Activated T-cell treated with anti-CD3 and anti-CD28 coated beads, Interleukin-2, amount 50 U/mL, for 1 hour (primary cell): ENCODE measurements around the gene RHBDL2.
A peak's percentile ranks its signal among the peaks of the same experiment; 100 is the strongest.
"Not testable (repeated sequence)": the region's sequence is repeated elsewhere in the genome, so short reads cannot be mapped to it uniquely, and the experiment has no call there.

Source experiments
- DNase-seq: peaks from one replicate; pipeline ENCODE4 v3.0.0-alpha.2; 2020

Gene RHBDL2, protein sequence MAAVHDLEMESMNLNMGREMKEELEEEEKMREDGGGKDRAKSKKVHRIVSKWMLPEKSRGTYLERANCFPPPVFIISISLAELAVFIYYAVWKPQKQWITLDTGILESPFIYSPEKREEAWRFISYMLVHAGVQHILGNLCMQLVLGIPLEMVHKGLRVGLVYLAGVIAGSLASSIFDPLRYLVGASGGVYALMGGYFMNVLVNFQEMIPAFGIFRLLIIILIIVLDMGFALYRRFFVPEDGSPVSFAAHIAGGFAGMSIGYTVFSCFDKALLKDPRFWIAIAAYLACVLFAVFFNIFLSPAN

DNA sequence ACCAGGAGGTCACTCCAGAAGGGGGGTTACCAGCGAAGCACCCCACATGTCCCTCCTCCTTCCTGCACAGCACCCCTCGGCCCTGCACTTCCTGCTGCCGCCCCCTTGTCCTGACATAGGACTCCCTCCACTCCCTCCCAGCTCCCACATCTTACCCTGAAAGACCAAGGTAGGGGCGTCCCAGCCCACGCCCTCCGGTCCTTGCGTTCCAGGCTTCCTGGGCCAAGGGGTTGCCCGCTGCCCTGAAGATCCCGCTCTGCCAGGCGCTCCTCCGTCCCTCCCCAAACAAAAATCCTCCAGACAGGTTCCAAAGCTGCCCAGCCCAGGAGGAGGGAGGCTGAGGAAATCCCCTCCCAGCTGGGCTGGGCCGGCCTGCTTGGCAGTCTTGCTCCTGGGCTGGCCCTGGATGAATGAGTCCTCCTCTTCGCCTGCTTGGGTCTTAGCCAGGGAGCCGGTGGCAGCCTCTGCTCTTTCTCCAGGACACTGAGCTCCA, at the start of gene RHBDL2:
RHBDL2 (minus strand) TSS at position 304 of the 493 bp plus-strand sequence. CDS start 22,618 bp downstream, outside the sequence.
- no peak for DNase-seq

DNA sequence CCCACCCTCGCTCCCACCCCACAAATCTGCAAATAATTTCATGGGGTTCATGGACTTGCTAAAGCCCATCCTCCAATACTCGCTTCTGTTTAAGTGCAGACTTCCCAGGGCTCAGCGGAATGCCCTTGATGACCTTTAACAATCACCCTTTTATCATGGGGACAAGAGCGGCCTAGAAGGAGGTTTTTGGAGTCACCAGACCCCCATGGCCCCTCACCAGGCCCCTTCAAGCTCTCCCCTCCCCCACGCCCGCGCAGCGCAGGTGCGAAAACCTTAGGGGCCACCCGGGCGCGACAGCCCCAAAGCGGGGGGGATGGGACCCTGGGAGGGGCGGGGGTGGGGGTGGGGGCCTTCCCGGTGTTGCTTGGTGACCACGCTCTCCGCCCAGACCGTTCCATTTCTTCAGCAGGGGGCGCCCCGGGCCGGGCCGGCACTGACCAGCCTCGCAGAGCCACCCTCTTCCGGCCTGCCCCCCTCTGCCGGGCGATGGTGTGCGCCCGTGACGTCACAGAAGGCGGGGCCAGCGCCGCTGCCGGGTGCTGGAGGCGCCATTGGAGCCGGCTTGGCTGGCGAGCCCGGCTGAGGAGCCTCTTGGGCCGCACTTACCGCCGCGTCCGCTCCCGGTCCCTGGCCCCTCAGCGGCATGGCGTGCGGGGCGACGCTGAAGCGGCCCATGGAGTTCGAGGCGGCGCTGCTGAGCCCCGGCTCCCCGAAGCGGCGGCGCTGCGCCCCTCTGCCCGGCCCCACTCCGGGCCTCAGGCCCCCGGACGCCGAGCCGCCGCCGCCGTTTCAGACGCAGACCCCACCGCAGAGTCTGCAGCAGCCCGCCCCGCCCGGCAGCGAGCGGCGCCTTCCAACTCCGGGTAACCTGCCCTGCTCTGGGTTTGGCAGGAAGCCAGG, 49.4 kb upstream of the RHBDL2 start, which contains the start of gene AKIRIN1:
AKIRIN1 (plus strand) TSS at position 539 of the 900 bp plus-strand sequence; CDS start at position 644, 105 bp downstream.
- DNase-seq = peak; percentile 97

DNA sequence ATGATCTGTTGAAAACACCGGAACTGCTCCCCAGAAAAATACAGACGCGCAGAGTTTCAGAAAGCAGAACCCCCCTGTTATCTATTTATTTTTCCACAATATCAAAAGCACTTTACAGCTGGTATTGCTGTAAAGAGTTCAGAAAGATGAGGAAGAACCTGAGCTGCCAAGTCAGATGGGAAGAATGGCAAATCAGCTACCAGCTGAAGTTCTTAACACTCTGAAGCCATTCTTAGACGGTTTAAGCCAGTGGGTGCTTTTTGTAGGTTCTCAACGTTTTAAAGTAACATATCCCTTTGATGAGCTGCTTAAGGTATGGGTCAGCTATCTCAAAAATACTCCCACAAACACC, 48.7 kb upstream of the RHBDL2 start:
- no peak for DNase-seq

DNA sequence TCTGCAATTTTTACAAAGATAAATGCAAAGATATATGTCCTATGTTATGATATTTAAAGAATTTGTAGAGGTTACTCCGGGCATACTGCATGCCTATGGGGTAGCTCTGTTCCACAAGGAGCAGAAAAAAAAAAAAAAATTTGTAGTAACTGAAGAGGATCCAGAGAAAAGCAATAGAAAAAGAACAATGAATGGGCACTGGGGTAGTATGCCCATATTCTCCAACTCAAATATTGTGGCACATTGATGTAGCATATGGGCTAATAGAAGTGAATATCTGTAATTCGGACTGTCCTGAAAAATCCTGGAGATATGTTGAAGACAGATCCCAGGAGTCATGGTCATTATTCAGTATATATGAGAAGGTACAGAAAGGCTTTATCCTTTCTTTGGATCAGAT, 48.3 kb upstream of the RHBDL2 start:
- no peak for DNase-seq

DNA sequence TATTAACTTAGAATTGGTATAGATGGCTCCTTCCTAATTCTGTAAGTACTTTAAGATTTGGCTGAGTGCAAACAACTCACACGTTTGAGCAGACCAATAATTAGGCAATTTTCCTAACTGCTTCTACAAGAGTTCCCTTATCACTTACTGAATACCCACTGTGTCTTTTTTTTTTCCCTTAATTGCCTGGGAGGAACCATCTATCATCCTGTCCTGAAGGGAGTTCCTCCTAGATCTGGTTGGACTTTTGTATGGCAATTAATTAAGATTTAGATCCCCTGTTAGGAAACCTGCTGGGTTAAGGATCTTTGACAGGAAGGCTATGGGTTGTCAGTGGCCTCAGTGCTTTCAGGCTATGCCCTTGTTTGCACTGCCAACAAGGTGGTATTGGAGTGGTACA, 37.8 kb upstream of the RHBDL2 start:
- DNase-seq = not testable (repeated sequence)

DNA sequence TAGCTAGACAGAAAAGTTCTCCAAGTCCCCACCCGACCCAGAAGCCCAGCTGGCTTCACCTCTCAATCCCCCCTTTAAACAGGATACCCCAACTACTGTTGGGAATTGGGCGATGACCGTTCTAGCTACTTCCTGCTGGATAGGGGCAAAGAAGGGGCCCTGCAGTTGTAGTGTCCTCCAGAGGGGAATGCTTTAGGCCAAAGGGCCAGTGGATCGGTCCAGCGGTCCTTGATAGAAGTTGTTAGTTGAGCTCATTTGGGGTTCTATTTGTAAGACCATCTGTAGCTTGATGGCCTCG, 36.6 kb upstream of the RHBDL2 start:
- peak; percentile 30 for DNase-seq

DNA sequence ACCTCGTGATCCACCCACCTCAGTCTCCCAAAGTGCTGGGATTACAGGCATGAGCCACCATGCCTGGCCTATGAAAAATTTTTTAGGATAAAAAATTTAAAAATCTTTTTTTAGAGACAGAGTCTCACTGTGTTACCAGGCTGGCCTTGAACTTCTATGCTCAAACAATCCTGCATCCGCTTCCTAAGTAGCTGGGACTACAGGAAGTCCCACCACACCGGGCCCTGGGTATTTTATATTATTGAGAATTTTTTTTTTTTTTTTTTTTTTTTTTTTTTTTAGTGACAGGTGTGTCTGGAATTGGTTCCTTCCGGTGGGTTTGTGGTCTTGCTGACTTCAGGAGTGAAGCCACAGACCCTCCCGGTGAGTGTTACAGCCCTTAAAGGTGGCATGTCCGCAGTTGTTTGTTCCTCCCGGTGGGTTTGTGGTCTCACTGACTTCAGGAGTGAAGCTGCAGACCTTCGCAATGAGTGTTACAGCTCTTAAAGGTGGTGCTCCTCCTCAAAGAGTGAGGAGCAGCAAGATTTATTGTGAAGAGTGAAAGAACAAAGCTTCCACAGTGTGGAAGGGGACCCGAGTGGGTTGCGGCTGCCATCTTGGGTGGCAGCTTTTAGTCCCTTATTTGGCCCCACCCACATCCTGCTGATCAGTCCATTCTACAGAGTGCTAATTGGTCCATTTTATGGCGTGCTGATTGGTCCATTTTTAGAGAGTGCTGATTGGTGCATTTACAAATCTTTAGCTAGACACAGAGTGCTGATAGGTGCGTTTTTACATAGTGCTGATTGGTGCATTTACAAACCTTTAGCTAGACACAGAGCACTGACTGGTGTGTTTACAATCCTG, 36.0 kb upstream of the RHBDL2 start:
- DNase-seq = peak; percentile 73

DNA sequence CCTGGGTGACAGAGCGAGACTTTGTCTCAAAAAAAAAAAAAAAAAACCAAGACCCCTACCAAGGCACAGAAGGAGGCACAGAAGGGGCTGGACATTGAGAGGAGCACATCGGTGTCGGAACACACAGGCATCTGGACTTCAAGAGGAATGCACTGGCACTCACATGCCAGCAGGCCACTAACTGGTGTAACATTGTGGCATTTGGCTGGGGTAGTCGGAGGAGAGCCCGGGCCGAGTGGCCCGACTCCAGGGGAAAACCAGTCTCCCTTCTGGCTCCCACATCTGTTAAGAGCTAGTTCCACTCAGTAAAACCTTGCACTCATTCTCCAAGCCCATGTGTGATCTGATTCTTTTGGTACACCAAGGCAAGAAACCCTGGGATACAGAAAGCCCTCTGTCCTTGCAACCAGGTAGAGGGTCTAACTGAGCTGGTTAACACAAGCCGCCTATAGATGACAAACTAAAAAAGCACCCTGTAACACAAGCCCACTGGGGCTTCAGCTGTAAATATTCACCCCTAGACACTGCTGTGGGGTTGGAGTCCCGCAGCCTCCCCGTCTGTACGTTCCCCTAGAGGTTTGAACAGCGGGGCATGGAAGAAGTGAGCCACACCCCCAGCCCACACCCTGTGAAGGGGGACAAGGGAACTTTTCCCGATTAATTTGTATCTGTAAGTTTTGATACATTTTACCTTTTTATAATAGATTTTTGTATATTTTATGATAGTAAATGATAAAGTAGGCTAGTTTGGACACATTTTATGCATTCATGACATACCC, 32.2 kb upstream of the RHBDL2 start:
- no peak for DNase-seq

DNA sequence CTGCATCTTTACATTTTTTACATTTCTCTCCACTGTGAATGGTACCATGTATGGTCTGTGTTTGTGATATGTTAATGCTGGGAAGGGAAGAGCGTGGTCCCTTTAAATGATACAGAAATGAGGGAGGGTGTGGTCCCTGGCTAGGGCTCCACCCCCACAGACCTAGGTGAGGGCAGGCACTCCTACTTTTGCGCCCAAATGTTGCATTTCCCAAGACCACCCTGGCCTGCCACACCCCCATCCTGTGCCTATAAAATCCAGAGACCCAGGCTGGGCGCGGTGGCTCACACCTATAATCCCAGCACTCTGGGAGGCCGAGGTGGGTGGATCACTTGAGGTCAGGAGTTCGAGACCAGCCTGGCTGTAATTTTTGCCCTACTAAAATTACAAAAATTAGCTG, 31.5 kb upstream of the RHBDL2 start:
- DNase-seq = not testable (repeated sequence)

DNA sequence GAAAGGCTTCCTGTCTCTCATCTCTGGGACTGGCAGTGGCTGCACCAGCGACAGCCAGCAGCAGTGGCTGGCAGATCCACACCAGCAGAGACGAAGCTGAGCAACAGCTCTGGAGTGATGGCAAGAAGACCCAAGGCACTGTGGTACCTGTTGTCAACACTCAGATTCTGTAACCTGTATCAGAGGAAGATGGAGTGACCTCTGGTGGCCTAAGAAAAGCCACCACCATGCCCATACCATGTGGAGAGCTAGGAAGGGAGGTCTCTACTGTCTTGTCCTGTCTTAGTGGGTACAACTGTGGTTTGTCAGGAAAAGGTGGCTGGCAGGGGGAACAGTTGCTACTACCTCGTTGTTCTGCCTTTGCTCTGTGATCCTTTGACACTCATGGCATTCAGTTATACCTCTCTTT, 22.5 kb upstream of the RHBDL2 start:
- peak; percentile 20 for DNase-seq

DNA sequence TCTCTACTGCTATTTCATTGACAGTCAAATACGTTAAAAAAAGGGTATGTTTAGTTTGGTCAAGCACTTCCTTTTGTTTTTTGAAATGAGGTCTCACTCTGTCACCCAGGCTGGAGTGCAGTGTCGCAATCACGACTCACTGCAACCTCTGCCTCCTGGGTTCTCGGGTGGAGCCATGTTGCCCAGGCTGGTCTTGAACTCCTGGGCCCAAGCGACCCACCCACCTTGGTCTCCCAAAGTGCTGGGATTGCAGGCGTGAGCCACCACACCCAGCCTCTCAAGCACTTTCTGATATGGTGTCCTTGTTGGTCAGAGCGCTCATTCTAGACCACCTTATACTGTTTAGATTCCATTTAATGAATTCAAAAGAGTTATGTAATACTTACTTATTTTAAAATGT, 20.9 kb upstream of the RHBDL2 start:
- no peak for DNase-seq

DNA sequence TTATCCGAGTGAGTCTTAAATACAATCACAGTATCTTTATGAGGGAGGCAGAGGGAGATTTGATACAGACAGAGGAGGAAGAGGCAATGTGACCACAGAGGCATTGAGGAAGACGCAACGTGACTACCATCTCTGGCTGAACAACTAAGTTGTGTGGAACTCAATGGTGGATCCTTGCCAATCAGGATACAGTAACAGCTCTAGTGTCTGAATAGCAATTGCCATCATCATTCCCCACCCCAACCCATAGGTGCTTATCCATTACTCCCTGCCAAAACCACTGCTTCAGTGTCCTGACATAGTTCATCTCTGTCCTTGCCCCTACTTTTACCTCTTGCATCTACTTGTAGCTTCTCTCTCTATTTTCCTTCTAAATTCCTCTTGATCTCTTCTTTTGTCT, 20.5 kb upstream of the RHBDL2 start:
- DNase-seq = no peak

DNA sequence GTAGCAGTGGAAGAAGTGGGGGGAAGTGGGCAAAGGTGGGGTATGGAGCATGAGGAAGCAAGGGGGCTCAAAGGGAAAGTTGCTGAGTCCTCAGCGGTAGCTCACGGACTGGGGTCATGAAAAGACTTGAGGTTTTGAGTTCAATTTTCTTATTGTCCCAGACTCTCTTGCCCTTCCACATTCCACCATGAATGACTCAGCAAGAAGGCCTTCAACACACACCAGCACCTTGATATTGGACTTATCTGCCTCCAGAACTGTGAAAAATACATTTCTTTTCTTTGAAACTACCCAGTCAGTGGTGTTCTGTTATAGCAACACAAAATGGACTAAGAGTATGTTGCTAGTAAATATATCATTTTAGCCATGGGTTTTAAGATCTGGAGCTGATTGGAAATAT, 17.3 kb upstream of the RHBDL2 start:
- no peak for DNase-seq

DNA sequence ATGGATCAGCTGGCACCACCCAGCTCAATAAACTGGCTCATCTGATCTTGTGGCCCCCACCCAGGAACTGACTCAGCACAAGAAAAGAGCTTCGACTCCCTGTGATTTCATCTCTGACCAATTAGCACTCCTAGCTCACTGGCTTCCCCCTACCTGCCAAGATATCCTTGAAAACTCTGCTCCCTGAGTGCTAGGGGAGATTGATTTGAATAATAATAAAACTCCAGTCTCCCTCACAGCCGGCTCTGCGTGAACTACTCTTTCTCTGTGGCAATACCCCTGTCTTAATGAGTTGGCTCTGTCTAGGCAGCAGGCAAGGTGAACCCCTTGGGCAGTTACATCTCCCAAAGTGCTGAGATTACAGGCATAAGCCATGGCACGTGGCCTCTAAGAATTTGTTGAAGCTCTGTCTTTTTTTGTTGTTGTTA, 11.8 kb upstream of the RHBDL2 start:
- no peak for DNase-seq

DNA sequence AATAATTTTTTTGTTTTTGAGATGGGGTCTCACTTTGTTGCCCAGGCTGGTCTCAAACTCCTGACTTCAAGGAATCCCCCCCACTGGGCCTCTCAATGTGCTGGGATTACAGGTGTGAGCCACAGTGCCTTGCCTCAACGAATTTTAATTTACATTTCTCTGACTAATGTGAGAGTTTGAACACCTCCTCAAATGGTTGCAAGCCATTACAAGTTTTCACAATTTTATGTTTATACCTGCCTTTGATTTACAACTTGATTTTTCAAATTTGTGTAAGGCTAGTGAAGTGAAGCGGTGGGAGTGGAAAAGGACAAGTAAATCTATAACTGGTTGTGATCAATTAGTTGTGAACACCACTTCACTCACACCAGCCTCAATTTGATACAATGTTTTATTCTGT, 8.9 kb upstream of the RHBDL2 start:
- no peak for DNase-seq

DNA sequence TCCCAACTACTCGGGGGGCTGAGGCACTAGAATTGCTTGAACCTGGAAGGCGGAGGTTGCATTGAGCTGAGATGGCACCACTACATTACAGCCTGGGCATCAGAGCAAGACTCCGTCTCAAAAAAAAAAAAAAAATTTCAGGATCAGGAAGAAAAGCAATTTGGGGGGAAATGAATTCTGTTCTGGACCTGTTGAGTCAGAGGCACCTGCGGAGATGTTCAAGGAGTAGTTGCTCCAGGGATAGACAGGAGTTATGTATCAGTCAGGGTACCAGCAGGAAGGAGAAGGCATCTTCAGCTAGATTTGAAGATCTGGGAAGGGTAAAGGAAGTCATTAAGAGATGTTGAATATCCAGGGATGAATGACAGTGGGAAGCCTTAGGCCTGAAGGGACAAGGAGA, 2.9 kb upstream of the RHBDL2 start:
- DNase-seq = no peak

DNA sequence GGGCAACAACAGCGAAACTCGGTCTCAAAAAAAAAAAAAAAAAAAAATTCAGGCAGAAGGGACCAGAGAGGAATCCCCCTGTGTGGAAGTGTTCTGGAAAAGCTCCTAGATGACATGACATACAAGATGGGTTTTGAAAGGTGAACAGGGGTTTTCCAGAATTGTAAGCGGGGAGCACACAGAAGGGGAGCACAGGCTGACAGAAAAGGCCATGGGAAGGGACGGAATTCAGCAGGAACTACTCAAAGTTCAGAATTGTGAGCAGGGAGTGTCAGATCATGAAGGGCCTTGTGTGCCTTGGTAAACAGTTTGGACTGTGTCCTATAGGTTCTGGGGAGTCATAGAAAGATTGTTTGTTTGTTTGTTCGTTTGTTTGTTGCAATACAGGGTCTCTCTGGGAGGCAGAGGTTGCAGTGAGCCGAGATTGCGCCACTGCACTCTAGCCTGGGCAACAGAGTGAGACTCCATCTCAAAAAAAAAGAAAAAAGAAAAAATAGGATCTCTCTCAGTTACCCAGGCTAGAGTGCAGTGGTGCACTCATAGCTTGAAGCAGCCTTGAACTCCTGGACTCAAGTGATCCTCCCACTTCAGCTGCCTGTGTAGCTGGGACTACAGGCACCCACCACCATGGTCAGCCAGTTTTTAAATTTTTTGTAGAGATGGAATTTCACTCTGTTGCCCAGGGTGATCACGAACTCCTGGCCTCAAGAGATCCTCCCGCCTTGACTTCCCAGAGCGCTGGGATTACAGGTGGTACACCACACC, 1.2 kb upstream of the RHBDL2 start:
- no peak for DNase-seq

DNA sequence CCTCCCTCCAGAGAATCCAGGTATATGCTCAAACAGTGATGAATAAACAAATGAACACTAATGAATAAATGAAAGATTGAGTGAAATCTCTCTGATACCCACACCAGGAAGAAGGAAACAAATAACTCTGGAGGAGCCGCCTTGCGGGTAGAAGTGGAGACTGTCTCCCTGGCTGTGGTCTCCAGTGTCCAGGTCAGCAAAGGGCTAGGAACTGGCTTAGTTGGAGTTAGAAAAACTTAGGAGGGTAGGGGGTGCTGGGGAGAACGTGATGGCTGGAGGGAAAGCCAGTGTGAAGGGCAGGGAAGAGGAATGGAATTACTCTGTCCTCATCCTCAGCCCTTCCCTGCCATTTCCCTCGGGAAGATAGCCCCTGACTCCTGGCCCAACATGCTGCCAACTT, 537 bp downstream of the RHBDL2 start:
- no peak for DNase-seq

DNA sequence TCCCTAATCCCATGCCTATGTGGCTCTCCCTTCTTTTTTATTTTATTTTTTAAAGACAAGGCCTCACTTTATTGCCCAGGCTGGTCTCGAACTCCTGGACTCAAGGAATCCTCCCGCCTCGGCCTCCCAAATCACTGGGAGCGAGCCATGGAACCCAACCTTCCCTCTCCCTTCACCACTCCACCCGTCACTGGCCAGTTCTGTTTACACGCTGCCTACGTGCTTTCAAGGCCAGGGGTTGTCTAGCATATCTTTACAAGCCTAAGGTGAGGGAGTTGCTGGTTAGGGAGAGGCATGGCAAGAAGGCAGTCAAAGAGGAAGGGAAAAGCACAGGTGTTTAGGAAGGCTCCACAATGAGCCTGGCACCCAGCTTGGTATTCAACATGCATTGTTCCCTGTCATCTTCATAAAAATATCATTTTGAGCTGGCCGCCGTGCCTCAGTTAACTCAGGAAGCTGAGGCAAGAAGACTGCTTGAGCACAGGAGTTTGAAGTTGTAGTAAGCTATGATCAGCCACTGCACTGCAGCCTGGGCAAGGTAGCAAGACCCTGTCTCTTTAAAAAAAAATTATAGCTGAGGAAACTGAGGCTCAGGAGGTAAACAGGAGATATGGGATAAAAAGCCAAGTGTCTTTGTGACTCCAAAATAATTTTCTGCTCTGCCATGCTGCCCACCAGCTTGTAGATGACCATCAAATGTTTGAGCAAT, 1.1 kb downstream of the RHBDL2 start:
- DNase-seq = no peak

DNA sequence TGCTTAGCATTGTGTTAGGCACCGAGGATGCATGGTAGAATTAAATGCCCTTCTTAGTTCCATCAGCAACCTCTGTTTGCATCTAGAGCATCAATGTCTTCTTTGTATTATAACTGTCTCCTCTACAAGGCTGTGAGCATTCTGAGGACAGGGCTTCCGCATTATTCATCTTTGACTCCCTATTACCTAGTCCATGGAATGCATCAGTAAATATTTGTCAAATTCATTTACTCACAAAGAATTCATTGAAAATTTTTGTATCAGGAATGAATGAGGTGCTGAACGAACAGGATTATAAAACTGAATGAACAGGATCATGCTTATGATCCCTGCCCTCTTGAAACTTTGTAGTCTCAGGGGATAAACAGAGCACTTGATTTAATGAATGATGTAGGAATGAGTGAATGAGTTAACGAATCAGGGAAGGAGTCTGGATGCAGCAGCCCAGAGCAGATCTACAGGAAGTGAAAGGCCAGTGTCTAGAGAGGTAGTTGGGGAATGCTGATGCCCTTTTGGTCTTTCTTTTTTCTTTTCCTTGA, 2.8 kb downstream of the RHBDL2 start:
- DNase-seq = no peak

DNA sequence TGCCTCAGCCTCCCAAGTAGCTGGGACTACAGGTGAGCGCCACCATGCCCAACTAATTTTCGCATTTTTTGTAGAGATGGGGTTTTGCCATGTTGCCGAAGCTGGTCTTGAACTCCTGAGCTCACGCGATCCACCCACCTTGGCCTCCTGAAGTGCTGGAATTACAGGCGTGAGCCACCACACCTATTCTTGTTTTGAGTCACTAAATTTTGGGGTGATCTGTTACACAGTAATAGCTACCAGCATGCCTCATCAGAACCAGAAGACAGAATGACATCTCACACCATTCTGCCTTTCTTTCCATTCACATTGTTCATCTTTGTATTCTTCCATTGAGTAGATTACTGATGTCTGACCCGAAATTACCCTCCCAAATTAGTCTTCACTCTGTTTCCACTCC, 9.1 kb downstream of the RHBDL2 start:
- DNase-seq = no peak
